Measurements from ENCODE around the gene ATP5ME. TPM values are rescaled to one million over a fixed set of nuclear protein-coding genes. Genes with fewer than 3 reads are reported as not detected.
"Not testable (repeated sequence)": the region's sequence is repeated elsewhere in the genome, so short reads cannot be mapped to it uniquely, and the experiment has no call there.

Gene ATP5ME
- total and polyA plus RNA-seq, 2 of the 13 experiments (the other 11 are each of a cell fraction or from before 2014, with no cell fraction given) = 305 to 753 TPM

DNA sequence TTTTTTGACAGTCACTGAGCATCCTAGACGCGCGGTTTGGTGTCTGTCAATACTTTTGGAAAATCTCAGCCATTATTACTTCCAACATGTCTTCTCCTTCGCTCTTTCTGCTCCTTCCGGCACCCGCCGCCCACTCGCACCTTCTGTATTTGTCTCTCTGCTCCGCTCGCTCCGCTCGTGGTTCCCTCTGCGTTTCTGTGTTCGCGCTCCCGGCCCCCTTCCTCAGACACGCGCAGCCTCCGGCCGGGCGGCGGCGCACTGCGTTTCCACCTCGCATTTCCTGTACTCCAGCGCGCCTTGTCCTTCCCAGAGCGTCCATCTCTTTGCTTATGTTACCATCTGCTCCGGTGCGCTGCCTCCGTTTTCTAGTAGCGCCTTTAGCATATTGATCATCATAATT lies 27.6 kb downstream of the ATP5ME start (continued):
- TF ChIP-seq, protein P1, sequence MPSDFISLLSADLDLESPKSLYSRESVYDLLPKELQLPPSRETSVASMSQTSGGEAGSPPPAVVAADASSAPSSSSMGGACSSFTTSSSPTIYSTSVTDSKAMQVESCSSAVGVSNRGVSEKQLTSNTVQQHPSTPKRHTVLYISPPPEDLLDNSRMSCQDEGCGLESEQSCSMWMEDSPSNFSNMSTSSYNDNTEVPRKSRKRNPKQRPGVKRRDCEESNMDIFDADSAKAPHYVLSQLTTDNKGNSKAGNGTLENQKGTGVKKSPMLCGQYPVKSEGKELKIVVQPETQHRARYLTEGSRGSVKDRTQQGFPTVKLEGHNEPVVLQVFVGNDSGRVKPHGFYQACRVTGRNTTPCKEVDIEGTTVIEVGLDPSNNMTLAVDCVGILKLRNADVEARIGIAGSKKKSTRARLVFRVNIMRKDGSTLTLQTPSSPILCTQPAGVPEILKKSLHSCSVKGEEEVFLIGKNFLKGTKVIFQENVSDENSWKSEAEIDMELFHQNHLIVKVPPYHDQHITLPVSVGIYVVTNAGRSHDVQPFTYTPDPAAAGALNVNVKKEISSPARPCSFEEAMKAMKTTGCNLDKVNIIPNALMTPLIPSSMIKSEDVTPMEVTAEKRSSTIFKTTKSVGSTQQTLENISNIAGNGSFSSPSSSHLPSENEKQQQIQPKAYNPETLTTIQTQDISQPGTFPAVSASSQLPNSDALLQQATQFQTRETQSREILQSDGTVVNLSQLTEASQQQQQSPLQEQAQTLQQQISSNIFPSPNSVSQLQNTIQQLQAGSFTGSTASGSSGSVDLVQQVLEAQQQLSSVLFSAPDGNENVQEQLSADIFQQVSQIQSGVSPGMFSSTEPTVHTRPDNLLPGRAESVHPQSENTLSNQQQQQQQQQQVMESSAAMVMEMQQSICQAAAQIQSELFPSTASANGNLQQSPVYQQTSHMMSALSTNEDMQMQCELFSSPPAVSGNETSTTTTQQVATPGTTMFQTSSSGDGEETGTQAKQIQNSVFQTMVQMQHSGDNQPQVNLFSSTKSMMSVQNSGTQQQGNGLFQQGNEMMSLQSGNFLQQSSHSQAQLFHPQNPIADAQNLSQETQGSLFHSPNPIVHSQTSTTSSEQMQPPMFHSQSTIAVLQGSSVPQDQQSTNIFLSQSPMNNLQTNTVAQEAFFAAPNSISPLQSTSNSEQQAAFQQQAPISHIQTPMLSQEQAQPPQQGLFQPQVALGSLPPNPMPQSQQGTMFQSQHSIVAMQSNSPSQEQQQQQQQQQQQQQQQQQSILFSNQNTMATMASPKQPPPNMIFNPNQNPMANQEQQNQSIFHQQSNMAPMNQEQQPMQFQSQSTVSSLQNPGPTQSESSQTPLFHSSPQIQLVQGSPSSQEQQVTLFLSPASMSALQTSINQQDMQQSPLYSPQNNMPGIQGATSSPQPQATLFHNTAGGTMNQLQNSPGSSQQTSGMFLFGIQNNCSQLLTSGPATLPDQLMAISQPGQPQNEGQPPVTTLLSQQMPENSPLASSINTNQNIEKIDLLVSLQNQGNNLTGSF (CRISPR knock-in tag; IDR thresholded peaks at IDR 0.05) = no peak
- no peak for TF ChIP-seq PAX8 (CRISPR knock-in tag; IDR thresholded peaks at IDR 0.05; ENCODE audit: borderline replicate concordance)
- TF ChIP-seq ZNF446 (CRISPR knock-in tag; IDR thresholded peaks at IDR 0.05) = no peak
- no peak for TF ChIP-seq HMG20A (CRISPR knock-in tag; IDR thresholded peaks at IDR 0.05; ENCODE audit: borderline replicate concordance)
- TF ChIP-seq NFIC (IDR thresholded peaks at IDR 0.05; ENCODE audit: low read length) = no peak

DNA sequence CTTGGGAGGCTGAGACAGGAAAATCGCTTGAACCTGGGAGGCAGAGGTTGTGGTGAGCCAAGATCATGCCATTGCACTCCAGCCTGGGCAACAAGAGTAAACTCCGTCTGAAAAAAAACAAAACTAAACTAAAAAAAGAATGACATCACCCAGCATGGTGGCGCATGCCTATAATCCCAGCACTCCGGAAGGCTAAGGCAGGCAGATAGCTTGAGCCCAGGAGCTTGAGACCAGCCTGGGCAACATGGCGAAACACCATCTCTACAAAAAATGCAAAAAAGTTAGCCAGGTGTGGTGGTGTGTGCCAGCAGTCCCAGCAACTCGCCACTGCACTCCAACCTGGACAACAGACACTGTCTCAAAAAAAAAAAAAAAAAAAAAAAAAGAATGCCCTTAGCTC lies 31.7 kb downstream of the ATP5ME start:
- H3K27me3 ChIP-seq (ENCODE audit: control insufficient read depth in 1 of 2, insufficient read depth in 2 of 2, low read length in 2 of 2) = peaks cover 3 to 11% of the 10 kb centered on the region in 2 experiments; a peak in 4 of 5 replicates
- H3K79me2 ChIP-seq (ENCODE audit: insufficient read depth, low read length); H3K4me2 ChIP-seq (ENCODE audit: low read depth, low read length); H3K27ac ChIP-seq (ENCODE audit: extremely low read length, insufficient read depth, low read length); in situ Hi-C loops (cut with HindIII; ENCODE audit: extremely low pct_ligation_motif_present, low pct_unique_long_range_greater_than_20kb); H3K36me3 ChIP-seq (replicated peaks in 1 of 2; ENCODE audit: control insufficient read depth in 1 of 2, insufficient read depth in 2 of 2, low read length in 2 of 2); H3K9ac ChIP-seq (ENCODE audit: insufficient read depth, low read depth, low read length); CTCF ChIA-PET (ENCODE audit: low intra/inter-chr PET ratio, low total read pairs); DNase-seq (ENCODE audit: low spot score); H2AFZ ChIP-seq (ENCODE audit: low read length); FAIRE-seq; H3K4me3 ChIP-seq (replicated peaks in 1 of 3; ENCODE audit: insufficient read depth in 1 of 3, low read depth in 2 of 3, low read length in 3 of 3); intact Hi-C loops (cut with micrococcal nuclease; ENCODE audit: unreplicated experiment); POLR2A ChIA-PET; BruUV-seq (replicated peaks); H3K9me3 ChIP-seq (ENCODE audit: low read length); ATAC-seq; H3K4me1 ChIP-seq (ENCODE audit: insufficient read depth, low read length); H4K20me1 ChIP-seq (ENCODE audit: insufficient read depth, low read length); TF ChIP-seq ATF7 (CRISPR knock-in tag; IDR thresholded peaks at IDR 0.05): not testable (repeated sequence)
- TF ChIP-seq ATF7 (IDR thresholded peaks at IDR 0.05) = peak; percentile 34
- WGBS (ENCODE audit: low lambda C conversion rate) = 44% methylated on average over 6 of the region's 6 CpGs

All from HepG2 (cell line).